Kidney epithelial cell (primary cell): ENCODE data around the gene LRRC71. TPM values are rescaled to one million over a fixed set of nuclear protein-coding genes. Genes with fewer than 3 reads are reported as not detected.

Experiments used
- DNase-seq: peaks from one replicate; pipeline ENCODE4 v3.0.0-alpha.2; 2010; ENCODE audit warnings: low read depth
- H3K27me3 ChIP-seq: 2 replicates; pipeline ENCODE4 v1.6.0; 2011; ENCODE audit warnings: low read length; ENCODE audit not compliant: control insufficient read depth, insufficient read depth
- H3K36me3 ChIP-seq: 2 replicates; pipeline ENCODE4 v1.5.1; 2011; ENCODE audit warnings: low read length; ENCODE audit not compliant: control insufficient read depth, insufficient read depth
- H3K4me3 ChIP-seq: 2 replicates; pipeline ENCODE4 v1.5.1; 2011; ENCODE audit warnings: low read depth, mild to moderate bottlenecking, control low read depth, low read length
- total RNA-seq: library from RNA; depleted of rRNA; stranded (reverse); fragments of >200 nt; gene quantifications from 2 replicates; pipeline ENCODE4 v1.2.3, GENCODE V29; 2015
- TF ChIP-seq, protein P1 (sequence below): IDR thresholded peaks from 2 replicates; pipeline ENCODE4 v1.5.1; 2011; ENCODE audit warnings: mild to moderate bottlenecking, moderate library complexity, low read length, control low read depth, inconsistent platforms; ENCODE audit not compliant: insufficient read depth, poor library complexity, severe bottlenecking

Gene LRRC71
- total RNA-seq, 1 donor from 2014 or later: not detected

DNA sequence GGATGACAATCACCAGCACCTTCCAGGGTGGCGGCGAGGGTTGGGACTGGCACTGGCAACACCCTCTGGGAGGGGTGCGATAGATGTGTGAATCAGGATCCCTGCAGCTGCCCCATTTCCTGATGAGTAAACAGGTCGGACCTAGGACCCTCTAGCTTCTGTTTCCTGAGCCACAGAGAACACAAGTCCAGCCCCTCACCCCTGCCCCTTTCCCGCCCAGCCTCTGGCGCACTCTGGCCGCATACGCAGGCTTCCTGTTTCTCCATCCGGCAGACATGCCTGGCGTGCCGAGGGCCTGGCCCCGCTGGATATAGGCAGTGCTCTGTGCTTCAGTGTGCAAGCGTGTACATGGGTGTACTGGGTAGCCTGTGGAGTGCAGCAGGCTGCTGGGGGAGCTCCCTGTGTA lies 22.3 kb upstream of the LRRC71 start:
- Histone ChIP-seq H3K4me3 (no peak overlapping the region), H3K36me3 (no peaks in the 10 kb centered on the region), H3K27me3 (no peaks in the 10 kb centered on the region)
- DNase-seq: peak; percentile 16
- TF ChIP-seq, protein P1, sequence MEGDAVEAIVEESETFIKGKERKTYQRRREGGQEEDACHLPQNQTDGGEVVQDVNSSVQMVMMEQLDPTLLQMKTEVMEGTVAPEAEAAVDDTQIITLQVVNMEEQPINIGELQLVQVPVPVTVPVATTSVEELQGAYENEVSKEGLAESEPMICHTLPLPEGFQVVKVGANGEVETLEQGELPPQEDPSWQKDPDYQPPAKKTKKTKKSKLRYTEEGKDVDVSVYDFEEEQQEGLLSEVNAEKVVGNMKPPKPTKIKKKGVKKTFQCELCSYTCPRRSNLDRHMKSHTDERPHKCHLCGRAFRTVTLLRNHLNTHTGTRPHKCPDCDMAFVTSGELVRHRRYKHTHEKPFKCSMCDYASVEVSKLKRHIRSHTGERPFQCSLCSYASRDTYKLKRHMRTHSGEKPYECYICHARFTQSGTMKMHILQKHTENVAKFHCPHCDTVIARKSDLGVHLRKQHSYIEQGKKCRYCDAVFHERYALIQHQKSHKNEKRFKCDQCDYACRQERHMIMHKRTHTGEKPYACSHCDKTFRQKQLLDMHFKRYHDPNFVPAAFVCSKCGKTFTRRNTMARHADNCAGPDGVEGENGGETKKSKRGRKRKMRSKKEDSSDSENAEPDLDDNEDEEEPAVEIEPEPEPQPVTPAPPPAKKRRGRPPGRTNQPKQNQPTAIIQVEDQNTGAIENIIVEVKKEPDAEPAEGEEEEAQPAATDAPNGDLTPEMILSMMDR: no peak

DNA sequence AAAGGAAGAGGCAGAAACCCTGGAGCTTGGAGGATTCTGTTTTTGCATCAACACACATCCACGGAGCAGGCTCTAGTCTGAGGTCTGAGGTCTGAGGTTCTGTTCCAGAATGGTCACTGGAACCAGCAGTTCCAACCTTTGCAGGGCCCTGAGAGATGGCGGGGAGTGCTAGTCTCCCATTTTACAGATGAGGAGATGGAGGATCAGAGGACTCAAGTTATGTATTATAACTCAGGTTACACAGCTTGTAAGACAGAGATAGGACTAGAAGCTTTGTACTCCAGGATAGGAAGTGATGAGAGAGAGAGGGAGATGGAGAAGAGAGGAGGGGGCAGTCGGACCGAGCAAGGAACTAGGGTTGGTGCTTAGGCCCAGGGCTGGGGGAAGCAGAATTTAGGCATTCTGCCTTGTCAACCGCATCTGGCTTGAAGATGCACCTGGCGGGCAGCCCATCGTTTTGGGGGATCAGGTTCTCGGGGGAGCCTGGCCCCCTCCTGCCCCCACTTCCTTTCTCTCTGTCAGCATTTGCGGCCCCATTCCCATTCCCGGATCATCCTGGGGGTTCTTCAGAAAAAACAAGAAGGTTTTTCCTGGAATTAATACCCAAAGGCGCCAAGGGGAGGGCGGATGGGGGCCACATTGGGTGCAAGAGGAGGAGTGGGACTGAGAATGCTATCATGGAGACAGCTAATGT lies 21.3 kb upstream of the LRRC71 start:
- no peaks in the 10 kb centered on the region for H3K27me3 ChIP-seq
- no peaks in the 10 kb centered on the region for H3K36me3 ChIP-seq
- DNase-seq: no peak
- TF ChIP-seq, protein P1: no peak
- H3K4me3 ChIP-seq: no peak overlapping the region

DNA sequence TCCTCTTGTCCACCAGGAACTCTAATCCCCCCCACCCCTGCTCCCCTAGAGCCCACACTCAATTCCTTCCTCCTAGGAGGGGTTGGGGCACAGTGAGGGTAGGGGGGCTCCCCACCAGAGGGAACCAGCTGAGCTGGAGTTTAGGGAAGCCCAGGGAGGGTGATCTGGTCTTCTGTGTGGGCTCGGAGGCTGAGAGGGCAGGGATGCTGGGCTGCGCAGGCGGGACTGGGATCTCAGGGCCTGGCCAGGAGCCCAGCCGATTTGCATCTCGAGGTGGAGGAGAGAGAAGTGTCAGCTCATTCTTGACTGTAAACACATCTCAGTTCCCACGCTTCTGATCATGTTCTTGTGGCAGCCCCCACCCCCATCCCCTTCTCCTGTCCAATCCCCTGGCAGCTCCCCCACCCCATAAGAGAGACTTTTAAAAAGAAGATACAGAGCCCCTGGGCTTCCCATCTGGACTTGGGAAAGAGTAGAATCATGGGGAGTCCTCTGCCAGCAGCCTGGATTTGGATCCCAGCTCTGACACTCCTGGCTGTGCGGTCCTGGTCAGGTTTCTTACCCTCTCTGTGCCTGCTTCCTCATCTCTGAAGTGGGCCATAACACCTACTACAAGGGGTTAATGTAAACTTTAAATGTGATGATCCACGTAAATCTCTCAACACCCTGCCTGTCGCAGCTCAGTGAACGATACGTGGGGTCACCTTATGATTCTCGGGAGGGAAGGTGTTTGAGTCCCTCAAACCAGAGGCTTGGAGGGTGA lies 20.3 kb upstream of the LRRC71 start:
- no peak for DNase-seq
- Histone ChIP-seq H3K27me3 (no peaks in the 10 kb centered on the region), H3K36me3 (no peaks in the 10 kb centered on the region), H3K4me3 (no peak overlapping the region)
- TF ChIP-seq, protein P1: no peak

DNA sequence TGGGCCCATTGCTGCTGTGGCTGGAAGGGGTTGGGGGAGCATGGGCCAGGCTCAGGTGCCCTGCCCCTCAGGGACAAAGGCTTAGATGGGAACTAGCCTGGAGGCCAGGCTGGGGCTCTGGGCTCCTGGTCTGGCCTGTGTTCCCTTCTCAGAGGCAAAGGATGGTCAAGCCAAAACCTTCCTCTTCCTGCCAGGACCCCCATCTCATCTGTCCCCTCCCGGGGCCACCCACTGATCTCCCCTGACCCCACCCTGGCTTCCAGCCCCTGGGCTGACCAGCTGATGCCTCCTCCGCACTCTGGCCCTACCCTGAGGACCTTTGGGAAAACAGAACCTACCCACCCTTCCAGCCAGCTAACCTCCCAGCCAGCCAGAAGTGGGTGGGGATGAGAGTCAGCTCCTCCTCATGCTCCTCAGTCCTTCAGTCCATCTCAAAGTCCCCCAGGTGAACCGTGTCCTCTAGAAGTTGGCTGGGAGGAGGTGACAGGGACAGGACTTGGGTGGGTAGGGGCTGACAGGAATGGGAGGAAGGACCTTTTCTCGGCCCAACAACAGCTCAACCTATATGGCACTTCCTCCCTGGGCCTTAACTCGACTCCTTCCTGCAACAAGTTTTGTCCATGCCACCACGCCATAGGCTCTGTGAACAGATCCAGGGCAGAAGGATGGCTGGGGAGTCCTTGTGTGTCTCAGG lies 19.4 kb upstream of the LRRC71 start:
- Histone ChIP-seq H3K27me3 (no peaks in the 10 kb centered on the region), H3K4me3 (no peak overlapping the region), H3K36me3 (no peaks in the 10 kb centered on the region)
- TF ChIP-seq, protein P1: no peak
- DNase-seq: no peak

DNA sequence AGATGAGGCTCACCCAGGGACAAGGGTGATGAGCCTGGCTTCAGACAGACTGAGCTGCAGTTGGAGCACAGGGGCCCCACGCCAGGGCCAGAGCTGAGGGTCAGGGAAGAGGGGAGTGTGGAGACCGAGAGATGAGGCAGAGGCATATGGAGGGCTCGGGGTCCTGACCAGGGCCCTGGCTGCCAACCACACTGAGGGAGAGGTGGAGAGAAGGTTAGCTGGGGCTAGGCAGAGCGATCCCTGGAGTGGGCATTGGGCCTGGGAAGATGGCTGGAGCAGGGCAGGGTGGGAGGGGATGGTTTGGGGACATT lies 18.9 kb upstream of the LRRC71 start:
- H3K4me3 ChIP-seq: no peak overlapping the region
- H3K27me3 ChIP-seq: no peaks in the 10 kb centered on the region
- no peak for DNase-seq
- no peaks in the 10 kb centered on the region for H3K36me3 ChIP-seq
- TF ChIP-seq, protein P1: no peak
